Measurements from ENCODE around the gene LRRFIP1. TPM values are rescaled to one million over a fixed set of nuclear protein-coding genes. Genes with fewer than 3 reads are reported as not detected.
"Not testable (repeated sequence)": the region's sequence is repeated elsewhere in the genome, so short reads cannot be mapped to it uniquely, and the experiment has no call there.

LRRFIP1 gene
- total RNA-seq, 2 experiments from 2014 or later = 158 to 164 TPM

- peak; percentile 55 for ATAC-seq (ENCODE audit: low read depth)
- H3K4me1 Mint-ChIP-seq = peaks cover 8% of the 10 kb centered on the region
- no peaks in the 10 kb centered on the region for H3K36me3 Mint-ChIP-seq
- H3K9me3 Mint-ChIP-seq = no peaks in the 10 kb centered on the region
- POLR2A ChIA-PET = no interaction called here
- H3K4me3 Mint-ChIP-seq = no peak overlapping the region
- peaks cover 25% of the 10 kb centered on the region for H3K27me3 Mint-ChIP-seq
- no peak overlapping the region for H3K27ac Mint-ChIP-seq
- DNase-seq = no peak
These were observed 35.3 kb downstream of the LRRFIP1 start for GRCh38 chr2:237662671-237663093.

DNA sequence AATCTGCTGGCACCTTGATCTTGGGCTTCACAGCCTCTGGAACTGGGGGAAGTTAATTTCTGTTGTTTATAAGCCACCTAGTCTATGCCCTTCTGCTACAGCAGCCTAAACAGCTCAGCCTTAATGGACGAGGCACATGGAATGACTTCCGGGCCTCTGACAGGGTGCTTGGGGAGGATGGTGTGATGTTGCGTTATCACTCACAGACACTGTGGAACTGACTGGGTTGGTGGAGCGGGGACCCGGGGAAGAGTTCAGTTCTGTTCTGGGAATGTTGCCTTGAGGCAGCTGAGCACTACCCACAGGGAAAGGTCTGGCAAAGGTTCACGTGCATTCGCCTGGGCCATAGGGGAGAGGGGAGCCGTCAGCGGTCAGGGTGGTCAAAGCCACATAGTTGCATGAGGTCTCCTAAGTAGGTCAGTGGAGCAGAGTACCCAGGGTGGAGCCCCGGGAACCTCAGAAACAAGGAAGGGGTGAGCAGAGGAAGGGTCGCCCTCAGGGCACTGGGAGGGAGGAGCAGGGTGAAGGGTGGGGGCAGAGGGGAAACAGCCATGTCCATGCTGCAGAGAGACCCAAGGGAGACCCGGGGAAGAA is 36.2 kb downstream of the LRRFIP1 start:
- Mint-ChIP-seq H3K27ac (no peak overlapping the region), H3K4me1 (peaks cover 8% of the 10 kb centered on the region), H3K4me3 (no peak overlapping the region), H3K9me3 (no peaks in the 10 kb centered on the region), H3K27me3 (peaks cover 23% of the 10 kb centered on the region), H3K36me3 (no peaks in the 10 kb centered on the region)
- POLR2A ChIA-PET = no interaction called here
- no peak for ATAC-seq (ENCODE audit: low read depth)
- DNase-seq = no peak

GRCh38 chr2:237664151-237664550 is 36.8 kb downstream of the LRRFIP1 start:
- Mint-ChIP-seq H3K9me3 (no peaks in the 10 kb centered on the region), H3K4me1 (peaks cover 8% of the 10 kb centered on the region), H3K36me3 (no peaks in the 10 kb centered on the region), H3K27me3 (peaks cover 23% of the 10 kb centered on the region), H3K27ac (no peak overlapping the region), H3K4me3 (no peak overlapping the region)
- no peak for ATAC-seq (ENCODE audit: low read depth)
- DNase-seq = no peak
- POLR2A ChIA-PET = no interaction called here

- H3K27me3 Mint-ChIP-seq = peaks cover 21% of the 10 kb centered on the region
- no peaks in the 10 kb centered on the region for H3K9me3 Mint-ChIP-seq
- H3K4me1 Mint-ChIP-seq = peaks cover 8% of the 10 kb centered on the region
- H3K36me3 Mint-ChIP-seq = no peaks in the 10 kb centered on the region
- no peak overlapping the region for H3K27ac Mint-ChIP-seq
- DNase-seq = no peak
- no peak overlapping the region for H3K4me3 Mint-ChIP-seq
- POLR2A ChIA-PET = no interaction called here
- no peak for ATAC-seq (ENCODE audit: low read depth)
These were observed 38.3 kb downstream of the LRRFIP1 start for GRCh38 chr2:237665713-237666143.

DNA sequence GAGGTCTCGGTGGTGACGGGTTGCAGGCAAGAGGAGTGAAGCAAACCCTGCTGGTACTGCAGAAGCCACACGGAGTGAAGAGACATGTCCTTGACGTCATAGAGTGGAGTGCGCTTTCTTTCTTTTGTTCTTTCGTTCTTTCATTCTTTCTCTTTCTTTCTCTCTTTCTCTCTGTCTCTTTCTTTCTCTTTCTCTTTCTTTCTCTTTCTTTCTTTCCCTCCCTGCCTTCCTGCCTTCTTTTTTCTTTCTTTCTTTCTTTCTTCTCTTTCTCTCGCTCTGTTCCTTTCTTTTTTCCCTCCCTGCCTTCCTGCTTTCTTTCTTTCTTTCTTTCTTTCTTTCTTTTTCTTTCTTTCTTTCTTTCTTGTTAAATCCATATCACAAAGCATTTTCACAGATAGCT is 39.2 kb downstream of the LRRFIP1 start:
- no peaks in the 10 kb centered on the region for H3K36me3 Mint-ChIP-seq
- no peak overlapping the region for H3K4me3 Mint-ChIP-seq
- H3K4me1 Mint-ChIP-seq = peaks cover 8% of the 10 kb centered on the region
- H3K27ac Mint-ChIP-seq = no peak overlapping the region
- ATAC-seq (ENCODE audit: low read depth) (no peak), DNase-seq (no peak)
- peaks cover 17% of the 10 kb centered on the region for H3K27me3 Mint-ChIP-seq
- no peaks in the 10 kb centered on the region for H3K9me3 Mint-ChIP-seq
- POLR2A ChIA-PET = interaction anchor here (0.7 kb wide), 1 partner anchor 93 kb away, joined by 4 read pairs; no protein-coding TSS in a partner anchor

DNA sequence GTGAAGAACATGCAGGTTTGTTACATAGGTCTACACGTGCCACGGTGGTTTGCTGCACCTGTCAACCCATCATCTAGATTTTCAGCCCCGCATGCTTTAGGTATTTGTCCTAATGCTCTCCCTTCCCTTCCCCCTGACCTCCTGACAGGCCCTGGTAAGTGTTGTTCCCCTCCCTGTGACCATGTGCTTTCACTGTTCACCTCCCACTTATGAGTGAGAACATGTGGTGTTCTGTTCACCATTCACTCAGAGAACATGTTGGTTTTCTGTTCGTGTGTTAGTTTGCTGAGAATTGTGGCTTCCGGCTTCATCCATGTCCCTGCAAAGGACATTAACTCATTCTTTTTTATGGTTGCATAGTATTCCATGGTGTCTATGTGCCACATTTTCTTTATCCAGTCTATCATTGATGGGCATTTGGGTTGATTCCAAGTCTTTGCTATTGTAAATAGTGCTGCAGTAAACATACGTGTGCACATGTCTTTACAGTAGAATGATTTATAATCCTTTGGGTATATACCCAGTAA is 39.7 kb downstream of the LRRFIP1 start:
- not testable (repeated sequence) for H3K27ac Mint-ChIP-seq; H3K4me1 Mint-ChIP-seq; H3K36me3 Mint-ChIP-seq; DNase-seq; ATAC-seq (ENCODE audit: low read depth); H3K9me3 Mint-ChIP-seq; H3K4me3 Mint-ChIP-seq
- H3K27me3 Mint-ChIP-seq = peaks cover 17% of the 10 kb centered on the region
- POLR2A ChIA-PET = interaction anchor here (0.7 kb wide), 1 partner anchor 93 kb away, joined by 4 read pairs; no protein-coding TSS in a partner anchor

DNA sequence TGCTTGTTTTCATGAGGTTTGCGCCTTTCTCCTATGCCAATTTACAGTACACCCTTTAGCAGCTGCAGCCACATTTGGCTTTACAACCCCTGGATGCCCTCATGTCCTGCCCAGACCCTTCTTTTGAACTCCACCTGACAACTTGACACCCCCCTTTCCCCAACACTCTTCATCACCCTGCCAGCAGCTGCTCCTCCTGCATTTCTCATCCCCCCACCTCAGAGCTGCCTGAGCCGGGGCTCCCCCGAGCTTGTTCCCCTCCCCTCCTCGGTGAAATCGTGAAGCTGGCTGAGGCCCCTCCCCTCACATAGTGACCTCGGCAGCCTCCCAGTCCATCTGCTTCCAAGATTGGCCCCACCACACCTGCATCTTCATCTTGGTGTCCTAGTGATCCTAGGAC is 40.5 kb downstream of the LRRFIP1 start:
- peaks cover 12% of the 10 kb centered on the region for H3K27me3 Mint-ChIP-seq
- POLR2A ChIA-PET = no interaction called here
- H3K9me3 Mint-ChIP-seq = no peaks in the 10 kb centered on the region
- ATAC-seq (ENCODE audit: low read depth) = no peak
- no peak overlapping the region for H3K4me3 Mint-ChIP-seq
- no peaks in the 10 kb centered on the region for H3K36me3 Mint-ChIP-seq
- no peak for DNase-seq
- no peak overlapping the region for H3K27ac Mint-ChIP-seq
- peaks cover 8% of the 10 kb centered on the region for H3K4me1 Mint-ChIP-seq

DNA sequence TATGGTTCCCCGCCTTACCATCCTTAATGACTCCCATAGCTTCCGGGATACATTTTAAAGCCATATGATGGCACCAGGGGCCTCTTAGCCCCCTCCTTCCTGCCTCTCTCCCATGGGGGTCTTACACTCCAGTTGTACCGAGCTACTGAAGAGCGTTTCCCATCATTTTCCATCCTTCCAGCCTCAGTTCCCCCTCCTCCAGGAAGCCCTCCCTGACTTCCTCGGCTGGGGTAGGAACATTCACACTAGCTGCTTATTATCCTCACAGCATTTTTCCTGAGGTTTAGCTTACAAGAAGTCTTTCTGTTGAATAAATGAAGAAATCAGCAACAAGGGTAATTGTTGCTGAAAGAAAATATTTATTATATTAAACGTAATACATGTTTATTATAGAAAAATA is 41.1 kb downstream of the LRRFIP1 start:
- DNase-seq (no peak), ATAC-seq (ENCODE audit: low read depth) (no peak)
- POLR2A ChIA-PET = no interaction called here
- Mint-ChIP-seq H3K9me3 (no peaks in the 10 kb centered on the region), H3K4me1 (peaks cover 10% of the 10 kb centered on the region), H3K36me3 (no peaks in the 10 kb centered on the region), H3K27ac (no peak overlapping the region), H3K27me3 (peaks cover 10% of the 10 kb centered on the region), H3K4me3 (no peak overlapping the region)

GRCh38 chr2:237669283-237669627 is 41.9 kb downstream of the LRRFIP1 start:
- no peak for ATAC-seq (ENCODE audit: low read depth)
- no peaks in the 10 kb centered on the region for H3K36me3 Mint-ChIP-seq
- POLR2A ChIA-PET = no interaction called here
- no peak overlapping the region for H3K27ac Mint-ChIP-seq
- H3K4me1 Mint-ChIP-seq = peaks cover 18% of the 10 kb centered on the region
- H3K27me3 Mint-ChIP-seq = peaks cover 7% of the 10 kb centered on the region
- H3K4me3 Mint-ChIP-seq = no peak overlapping the region
- H3K9me3 Mint-ChIP-seq = no peaks in the 10 kb centered on the region
- DNase-seq = no peak

GRCh38 chr2:237669628-237670392 is 42.4 kb downstream of the LRRFIP1 start:
- DNase-seq (no peak), ATAC-seq (ENCODE audit: low read depth) (no peak)
- Mint-ChIP-seq H3K4me1 (peaks cover 23% of the 10 kb centered on the region), H3K9me3 (no peaks in the 10 kb centered on the region), H3K27ac (no peak overlapping the region), H3K4me3 (no peak overlapping the region), H3K36me3 (no peaks in the 10 kb centered on the region), H3K27me3 (peaks cover 7% of the 10 kb centered on the region)
- POLR2A ChIA-PET = no interaction called here

DNA sequence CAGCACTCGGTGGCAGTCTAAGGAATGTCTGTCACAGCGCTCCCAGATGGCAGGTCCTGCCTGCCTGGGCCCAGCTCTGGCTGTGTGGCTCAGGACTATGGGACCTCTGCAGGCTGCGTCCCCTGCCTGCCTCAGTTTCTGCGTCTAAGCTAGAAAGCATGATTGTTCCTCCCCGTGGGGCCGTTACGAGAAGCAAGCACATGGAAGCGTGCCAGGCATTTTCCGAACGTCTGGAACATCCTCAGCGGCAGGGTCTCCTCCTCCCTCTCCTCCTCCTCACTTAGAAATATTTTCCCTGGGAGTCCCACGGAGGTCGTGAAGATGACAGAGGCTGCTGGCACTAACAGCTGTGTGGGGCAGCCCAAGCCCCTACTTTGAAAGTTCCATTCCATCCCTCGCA is 43.3 kb downstream of the LRRFIP1 start:
- Mint-ChIP-seq H3K27ac (no peak overlapping the region), H3K9me3 (no peaks in the 10 kb centered on the region), H3K4me1 (peaks cover 32% of the 10 kb centered on the region), H3K27me3 (peaks cover 7% of the 10 kb centered on the region), H3K36me3 (no peaks in the 10 kb centered on the region), H3K4me3 (no peak overlapping the region)
- DNase-seq = no peak
- ATAC-seq (ENCODE audit: low read depth) = no peak
- POLR2A ChIA-PET = no interaction called here

DNA sequence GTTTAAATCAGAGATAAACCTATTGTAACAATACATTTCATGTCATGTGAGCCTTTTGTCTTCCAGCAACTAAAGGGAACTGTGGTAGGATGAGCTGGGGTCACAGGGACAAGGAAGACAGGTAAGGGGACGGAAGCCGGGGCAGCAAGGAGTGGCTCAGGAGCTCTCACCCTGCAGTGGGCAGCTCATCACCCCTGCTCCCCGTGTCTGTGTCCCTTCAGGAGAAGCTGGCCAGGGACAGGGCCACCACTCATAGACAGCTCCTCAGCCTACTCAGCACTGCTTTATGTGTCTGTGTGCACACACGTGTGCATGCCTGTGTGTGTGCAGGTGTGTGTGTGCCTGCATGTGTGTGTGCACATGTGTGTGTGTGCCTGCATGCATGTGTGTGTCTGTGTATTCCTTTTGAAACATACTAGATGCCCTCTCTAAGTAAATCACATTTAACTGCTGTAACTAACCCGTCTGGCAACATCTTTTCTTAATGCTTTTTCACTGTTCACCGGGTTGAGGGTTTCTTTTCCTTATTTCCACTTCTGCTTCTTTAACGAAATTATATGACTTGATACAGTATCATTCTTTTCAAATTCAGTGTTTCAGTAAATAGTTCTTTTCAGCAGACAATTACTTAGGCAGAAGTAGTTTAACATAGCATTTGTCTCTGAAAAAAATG is 44.2 kb downstream of the LRRFIP1 start:
- Mint-ChIP-seq H3K4me1 (peaks cover 36% of the 10 kb centered on the region), H3K27me3 (peaks cover 6% of the 10 kb centered on the region), H3K4me3 (no peak overlapping the region), H3K9me3 (no peaks in the 10 kb centered on the region), H3K27ac (no peak overlapping the region), H3K36me3 (no peaks in the 10 kb centered on the region)
- ATAC-seq (ENCODE audit: low read depth) (no peak), DNase-seq (no peak)
- POLR2A ChIA-PET = interaction anchor here (8.1 kb wide), 1 partner anchor 19 kb away, joined by 187 read pairs; no protein-coding TSS in a partner anchor

DNA sequence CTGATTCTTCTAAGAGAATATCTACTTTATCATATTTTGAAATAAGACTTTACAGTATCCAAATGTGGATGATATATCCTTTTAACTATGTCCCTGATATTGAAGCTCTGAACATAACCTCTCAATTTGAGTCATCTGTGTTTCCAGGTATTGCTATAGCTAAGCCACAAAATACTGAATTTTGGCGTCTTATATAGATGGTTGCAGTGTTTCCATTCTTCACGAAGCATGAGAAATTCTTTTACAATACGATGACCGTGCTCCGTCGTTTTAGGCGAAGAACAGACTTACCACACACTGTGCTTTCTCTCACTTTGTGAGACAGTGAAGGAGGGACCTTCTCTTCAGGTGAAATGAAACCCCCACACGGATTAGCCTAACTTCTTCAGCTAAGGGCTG is 45.3 kb downstream of the LRRFIP1 start:
- Mint-ChIP-seq H3K36me3 (no peaks in the 10 kb centered on the region), H3K27me3 (peaks cover 2% of the 10 kb centered on the region), H3K4me1 (peaks cover 39% of the 10 kb centered on the region), H3K27ac (peak overlapping the region; percentile 94), H3K9me3 (no peaks in the 10 kb centered on the region), H3K4me3 (peak overlapping the region; percentile 90)
- POLR2A ChIA-PET = interaction anchor here (1.0 to 8.1 kb wide), 6 partner anchors 18 to 72 kb away, joined by 3 to 187 read pairs (median 9); no protein-coding TSS in a partner anchor
- ATAC-seq (ENCODE audit: low read depth) (no peak), DNase-seq (no peak)
